ENCODE data around the gene ABCC6.
"Not testable (repeated sequence)": the region's sequence is repeated elsewhere in the genome, so short reads cannot be mapped to it uniquely, and the experiment has no call there.

The ABCC6 gene

DNA sequence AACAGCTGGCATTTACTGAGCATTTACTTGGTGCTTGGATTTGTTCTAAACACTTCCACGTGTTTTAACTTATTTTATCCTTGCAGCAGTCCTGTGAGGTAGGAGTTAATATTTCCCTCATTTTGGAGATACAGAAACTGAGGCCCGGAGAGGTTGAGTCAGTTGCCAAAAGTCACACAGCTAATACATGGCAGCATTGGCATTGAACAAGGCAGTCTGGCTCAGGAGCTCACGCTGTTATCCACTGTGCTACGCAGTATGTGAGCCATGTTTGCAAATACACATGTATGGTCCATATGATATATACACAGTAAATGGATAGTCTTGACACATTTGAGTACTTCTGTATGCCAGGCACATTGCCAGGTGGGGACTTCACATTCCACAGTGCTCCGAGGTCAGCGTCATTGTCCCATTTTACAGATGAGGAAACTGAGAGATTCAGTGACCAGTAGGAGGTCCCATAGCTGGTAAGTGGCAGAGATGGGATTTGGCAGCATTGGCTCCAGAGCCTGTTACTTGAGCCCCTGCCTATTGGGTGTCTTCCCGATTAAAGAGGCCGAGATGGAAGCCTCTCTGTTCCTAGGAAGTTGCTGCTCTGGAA lies 110.7 kb downstream of the ABCC6 start:
- DNase-seq (ENCODE audit: low spot score), result no peak

DNA sequence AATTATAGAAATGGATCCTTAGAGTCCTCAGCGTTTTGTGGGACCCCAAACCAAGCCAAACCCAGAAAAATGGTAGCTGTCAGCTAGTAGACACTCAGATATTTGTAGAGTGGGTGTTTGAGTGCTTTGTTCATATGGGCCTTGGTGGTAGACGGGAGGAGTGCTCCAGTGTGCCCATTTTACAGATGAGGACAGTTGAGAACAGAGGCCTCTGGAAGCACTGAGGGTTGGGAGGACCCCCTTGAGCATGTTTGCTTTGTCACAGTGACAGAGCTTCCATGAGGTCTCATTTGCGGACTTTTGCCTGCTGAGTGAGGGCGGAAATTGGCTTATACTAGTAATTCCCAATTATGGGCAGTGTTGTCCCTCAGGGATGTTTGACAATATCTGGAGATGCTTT lies 111.7 kb downstream of the ABCC6 start:
- DNase-seq (ENCODE audit: low spot score), result no peak

DNA sequence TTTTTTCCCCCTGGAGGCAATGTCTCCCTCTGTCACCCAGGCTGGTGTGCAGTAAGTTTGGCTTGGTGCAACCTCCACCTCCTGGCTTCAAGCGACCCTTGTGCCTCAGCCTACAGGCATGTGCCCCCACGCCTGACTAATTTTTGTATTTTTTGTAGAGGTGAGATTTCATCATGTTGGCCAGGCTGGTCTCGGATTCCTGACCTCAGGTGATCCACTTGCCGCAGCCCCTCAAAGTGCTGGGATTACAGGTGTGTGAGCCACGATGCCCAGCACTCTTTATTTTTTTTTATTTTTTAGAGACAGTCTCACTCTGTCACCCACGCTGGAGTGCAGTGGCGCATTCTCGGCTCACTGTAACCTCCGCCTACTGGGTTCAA lies 113.2 kb downstream of the ABCC6 start:
- no peak for DNase-seq (ENCODE audit: low spot score)

DNA sequence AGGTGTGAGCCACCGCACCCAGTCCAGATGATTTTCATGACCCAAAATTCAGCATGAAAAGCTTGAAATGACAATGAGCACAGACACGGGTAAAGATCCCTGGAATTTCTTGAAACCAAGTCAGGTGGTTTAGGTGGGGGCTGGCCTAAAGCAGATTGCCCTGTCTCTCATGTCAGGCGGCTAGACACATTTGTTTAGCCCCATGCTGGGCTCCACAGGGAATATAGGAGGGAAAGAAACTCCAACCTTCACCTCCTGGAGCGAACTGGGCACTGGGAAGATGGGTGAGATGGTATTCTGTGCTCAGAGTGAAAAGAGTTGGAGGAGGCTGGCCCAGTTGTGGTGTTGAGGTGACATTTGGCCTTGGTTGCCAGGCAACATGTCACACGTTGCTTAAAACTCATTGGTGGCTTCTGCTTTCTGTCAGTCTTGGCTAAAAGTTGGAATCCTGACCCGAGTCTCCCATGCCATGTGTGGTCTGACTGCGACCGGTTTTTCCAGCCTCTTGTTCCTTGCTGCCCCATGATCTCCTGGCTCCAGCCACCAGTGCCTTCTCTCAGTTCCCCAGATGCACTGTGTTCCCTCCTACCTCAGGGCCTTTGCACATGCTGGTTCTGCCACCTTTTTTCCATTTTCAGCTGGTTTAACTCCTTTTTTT lies 113.7 kb downstream of the ABCC6 start:
- no peak for DNase-seq (ENCODE audit: low spot score)

DNA sequence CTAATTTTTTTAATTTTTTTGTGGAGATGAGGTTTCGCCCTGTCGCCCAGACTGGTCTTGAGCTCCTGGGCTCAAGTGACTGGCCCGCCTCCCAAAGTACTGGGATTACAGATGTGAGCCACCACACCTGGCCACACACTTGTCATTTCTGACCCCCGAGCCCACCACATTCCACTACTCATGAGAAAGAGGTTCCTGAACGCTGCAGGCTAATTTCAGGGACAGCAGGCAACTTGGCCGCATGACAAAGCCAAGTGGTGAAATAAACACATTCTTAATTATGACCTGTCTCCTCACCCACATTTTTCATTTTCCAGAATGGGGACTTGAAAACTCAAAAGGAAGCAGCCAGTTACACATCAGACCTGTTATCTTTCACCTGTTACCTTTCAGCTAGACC lies 114.5 kb downstream of the ABCC6 start:
- no peak for DNase-seq (ENCODE audit: low spot score)

DNA sequence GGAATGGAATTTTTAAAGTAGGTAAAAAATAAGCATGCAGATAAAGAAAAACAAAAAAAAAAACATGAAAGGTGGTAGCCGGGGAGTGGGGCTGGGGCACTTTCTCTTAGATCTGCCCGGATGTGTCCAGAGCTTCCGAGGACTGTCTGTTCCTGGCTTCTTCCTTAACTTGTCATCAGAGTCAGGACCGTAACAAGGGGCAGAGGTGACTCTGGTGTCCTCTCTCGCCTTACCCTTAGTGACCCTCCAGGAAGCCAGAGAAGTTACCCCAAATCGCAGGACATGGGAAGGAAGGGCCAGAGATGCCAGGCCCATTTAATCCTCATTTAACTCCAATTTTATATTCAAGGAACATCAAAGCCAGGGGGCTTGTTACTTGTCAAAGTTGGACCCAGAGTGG lies 115.5 kb downstream of the ABCC6 start:
- no peak for DNase-seq (ENCODE audit: low spot score)

DNA sequence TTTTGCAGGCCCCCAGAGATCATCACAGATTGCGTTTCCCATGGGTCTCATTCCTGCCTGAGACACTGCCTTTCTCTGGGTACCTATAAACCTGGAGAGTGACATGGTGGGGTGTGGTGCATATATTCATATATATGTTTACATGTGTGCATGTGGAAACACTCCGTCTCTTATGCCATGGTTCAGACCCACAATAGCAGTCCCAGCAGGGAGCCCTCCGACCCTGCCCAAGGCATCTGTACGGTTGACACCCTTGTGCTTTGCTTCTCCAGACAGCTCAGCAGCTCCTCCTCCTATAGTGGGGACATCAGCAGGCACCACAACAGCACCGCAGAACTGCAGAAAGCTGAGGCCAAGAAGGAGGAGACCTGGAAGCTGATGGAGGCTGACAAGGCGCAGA lies 116.8 kb downstream of the ABCC6 start:
- DNase-seq (ENCODE audit: low spot score), result no peak

DNA sequence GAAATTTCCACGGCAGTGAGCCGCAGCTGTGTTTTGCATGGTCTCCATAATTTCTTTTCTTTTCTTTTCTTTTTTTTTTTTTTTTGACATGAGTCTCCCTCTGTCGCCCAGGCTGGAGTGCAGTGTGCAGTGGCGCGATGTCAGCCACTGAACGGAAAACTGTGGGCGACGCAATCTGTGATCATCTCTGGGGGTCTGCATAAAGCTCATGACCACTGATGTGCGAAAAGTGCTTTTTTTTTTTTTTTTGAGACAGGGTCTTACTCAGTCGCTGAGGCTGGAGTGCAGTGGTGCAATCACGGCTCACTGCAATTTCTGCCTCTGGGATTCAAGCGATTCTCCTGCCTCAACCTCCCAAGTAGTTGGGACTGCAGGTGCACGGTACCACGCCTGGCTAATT lies 117.6 kb downstream of the ABCC6 start:
- no peak for DNase-seq (ENCODE audit: low spot score)

DNA sequence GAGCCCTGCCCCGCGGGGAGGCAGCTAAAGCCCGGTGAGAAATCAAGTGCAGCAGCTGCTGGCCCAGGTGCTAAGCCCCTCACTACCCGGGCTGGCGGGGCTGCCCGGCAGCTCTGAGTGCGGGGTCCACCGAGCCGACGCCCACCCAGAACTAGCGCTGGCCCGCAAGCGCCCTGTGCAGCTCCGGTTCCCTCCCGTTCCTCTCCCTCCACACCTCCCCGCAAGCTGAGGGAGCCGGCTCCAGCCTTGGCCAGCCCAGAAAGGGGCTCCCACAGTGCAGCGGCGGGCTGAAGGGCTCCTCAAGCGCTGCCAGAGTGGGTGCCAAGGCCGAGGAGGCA lies 118.5 kb downstream of the ABCC6 start:
- DNase-seq (ENCODE audit: low spot score), result not testable (repeated sequence)

DNA sequence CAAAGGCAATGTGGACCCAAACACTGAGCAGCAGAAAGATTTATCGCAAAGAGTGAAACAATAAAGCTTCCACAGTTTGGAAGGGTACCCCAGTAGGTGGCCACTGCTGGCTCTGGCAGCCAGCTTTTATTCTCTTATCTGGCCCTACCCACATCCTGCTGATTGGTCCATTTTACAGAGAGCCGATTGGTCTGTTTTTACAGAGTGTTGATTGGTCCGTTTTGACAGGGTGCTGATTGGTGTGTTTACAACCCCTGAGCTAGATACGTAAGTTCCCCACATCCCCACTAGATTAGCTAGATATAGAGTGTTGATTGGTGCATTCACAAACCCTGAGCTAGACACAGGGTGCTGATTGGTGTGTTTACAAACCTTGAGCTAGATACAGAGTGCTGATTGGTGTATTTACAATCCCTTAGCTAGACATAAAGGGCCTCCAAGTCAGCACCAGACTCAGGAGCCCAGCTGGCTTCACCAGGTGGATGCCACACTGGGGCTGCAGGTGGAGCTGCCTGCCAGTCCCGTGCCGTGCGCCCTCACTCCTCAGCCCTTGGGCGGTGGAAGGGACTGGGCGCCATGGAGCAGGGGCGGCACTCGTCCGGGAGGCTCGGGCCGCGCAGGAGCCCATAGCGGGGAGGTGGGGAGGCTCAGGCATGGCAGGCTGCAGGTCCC lies 119.0 kb downstream of the ABCC6 start:
- not testable (repeated sequence) for DNase-seq (ENCODE audit: low spot score)

DNA sequence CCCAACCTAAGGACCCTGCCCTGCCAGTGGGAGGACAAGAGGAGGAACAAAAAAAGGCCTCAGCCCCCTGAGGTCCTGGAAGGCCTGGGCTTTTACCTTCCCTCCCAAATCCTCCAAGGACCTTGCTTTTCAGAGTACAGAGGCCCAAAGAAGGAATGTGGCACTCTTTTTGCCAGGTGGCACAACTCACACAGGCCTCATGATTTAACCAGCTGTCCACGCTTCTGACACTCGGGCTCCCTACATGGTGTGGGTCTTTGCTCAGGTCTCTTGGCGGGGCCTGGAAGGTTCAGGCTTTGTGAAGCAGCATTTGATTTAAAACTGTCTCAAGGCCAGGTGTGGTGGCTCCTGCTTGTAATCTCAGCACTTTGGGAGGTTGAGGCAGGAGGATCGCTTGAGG lies 120.6 kb downstream of the ABCC6 start:
- no peak for DNase-seq (ENCODE audit: low spot score)

DNA sequence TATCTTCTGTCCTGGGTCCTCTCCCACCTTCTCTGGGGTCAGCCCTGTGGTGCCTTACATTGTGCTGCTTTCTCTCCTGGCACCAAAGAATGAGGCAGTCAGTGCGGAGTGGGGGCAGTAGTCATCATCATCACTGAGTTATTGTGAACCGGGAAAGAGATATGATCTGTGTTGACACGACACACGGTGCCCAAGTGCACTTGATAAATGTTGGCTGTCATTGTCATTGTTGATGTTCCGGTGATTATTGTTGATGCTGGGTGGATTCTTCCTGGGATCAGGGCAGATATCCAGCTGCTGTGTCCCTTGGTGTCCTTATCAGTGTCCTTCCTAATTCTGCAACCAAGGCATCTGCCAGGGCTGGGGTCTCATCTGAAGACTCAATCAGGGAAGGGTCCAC lies 121.7 kb downstream of the ABCC6 start:
- DNase-seq (ENCODE audit: low spot score), result no peak

DNA sequence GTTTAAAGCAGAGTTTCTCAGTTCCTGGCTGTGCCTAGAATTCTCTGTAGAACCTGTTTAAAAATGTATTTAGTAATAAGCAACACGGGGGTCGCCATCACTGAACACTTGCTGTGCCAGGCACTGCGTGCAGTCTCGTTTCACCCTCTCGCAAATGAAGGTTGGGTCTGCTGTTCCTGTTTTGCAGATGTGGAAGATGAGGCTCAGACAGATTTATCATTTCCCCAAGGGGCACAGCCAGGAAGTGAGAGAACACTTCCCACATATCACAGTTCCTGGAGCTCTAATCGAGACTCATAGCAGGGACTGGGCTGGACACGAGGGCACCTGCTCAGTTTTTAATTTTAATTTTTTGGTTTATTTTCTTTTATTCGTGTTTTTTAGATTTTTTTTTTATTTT lies 122.7 kb downstream of the ABCC6 start:
- peak; percentile 63 for DNase-seq (ENCODE audit: low spot score)

DNA sequence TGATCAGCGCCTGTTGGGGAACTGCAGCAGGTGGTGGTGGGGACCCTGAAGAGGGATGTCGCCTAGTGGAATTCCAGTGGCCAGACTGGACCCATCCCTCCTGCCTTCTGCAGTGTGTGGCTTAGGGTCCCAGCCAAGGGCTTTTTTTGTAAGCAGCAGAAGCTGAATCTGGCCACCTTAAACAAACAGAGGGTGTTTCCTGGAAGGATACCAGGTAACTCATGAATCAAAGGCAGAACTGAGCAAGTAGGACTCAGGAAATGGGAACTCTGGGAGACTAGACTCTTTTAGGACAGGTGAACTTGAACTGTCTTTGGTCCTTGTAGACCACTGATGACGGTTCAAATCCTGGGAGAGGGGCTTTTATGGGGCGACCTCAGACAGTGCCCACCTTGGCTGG lies 124.0 kb downstream of the ABCC6 start:
- no peak for DNase-seq (ENCODE audit: low spot score)
